ENCODE results near the gene ASPN. TPM values are rescaled to one million over a fixed set of nuclear protein-coding genes. Genes with fewer than 3 reads are reported as not detected.

Gene ASPN
- total and polyA plus RNA-seq, 9 of the 15 experiments (the other 6 are each of a cell fraction or from before 2014, with no cell fraction given), result 0.03 to 0.07 TPM; not detected in 7

GRCh38 chr9:92522983-92523970 lies 41.0 kb upstream of the ASPN start (continued):
- TF ChIP-seq POU5F1 (IDR thresholded peaks at IDR 0.05; ENCODE audit: borderline replicate concordance, low read depth, low read length, partially characterized antibody) (no peak), ZNF76 (CRISPR knock-in tag; IDR thresholded peaks at IDR 0.05; ENCODE audit: borderline replicate concordance) (no peak), SMC3 (conservative IDR thresholded peaks at IDR 0.05; ENCODE audit: insufficient read depth, low read depth, low read length) (no peak), BCLAF1 (IDR thresholded peaks at IDR 0.05; ENCODE audit: borderline replicate concordance in 1 of 2, control insufficient read depth in 1 of 2, low read depth in 2 of 2, low read length in 1 of 2) (no peak), POLR3G (IDR thresholded peaks at IDR 0.05; ENCODE audit: extremely low read depth, insufficient read length, insufficient replicate concordance) (no peak), POLR2AphosphoS5 (IDR thresholded peaks at IDR 0.05; ENCODE audit: control insufficient read depth, insufficient read depth, low read depth, low read length) (no peak), MEIS2 (IDR thresholded peaks at IDR 0.05; ENCODE audit: partially characterized antibody) (peak; percentile 11), FOSL1 (tag; conservative IDR thresholded peaks at IDR 0.05) (peak; percentile 86), ZNF511 (CRISPR knock-in tag; IDR thresholded peaks at IDR 0.05) (no peak), U2AF1 (optimal IDR thresholded peaks at IDR 0.05; ENCODE audit: low read depth, low read length) (no peak), ZBTB49 (CRISPR knock-in tag; IDR thresholded peaks at IDR 0.05; ENCODE audit: borderline replicate concordance) (no peak), EP400 (IDR thresholded peaks at IDR 0.05) (no peak), KAT8 (IDR thresholded peaks at IDR 0.05; ENCODE audit: low read depth) (no peak), SETDB1 (IDR thresholded peaks at IDR 0.05; ENCODE audit: low read length) (no peak), SMARCA4 (IDR thresholded peaks at IDR 0.05) (peak; percentile 15; the same call in 1 of the 2 replicates), ZNF217 (CRISPR knock-in tag; IDR thresholded peaks at IDR 0.05) (no peak), ZNF764 (CRISPR knock-in tag; IDR thresholded peaks at IDR 0.05; ENCODE audit: low read depth) (no peak), ZNF311 (CRISPR knock-in tag; IDR thresholded peaks at IDR 0.05) (no peak)
- TF ChIP-seq, protein P1, sequence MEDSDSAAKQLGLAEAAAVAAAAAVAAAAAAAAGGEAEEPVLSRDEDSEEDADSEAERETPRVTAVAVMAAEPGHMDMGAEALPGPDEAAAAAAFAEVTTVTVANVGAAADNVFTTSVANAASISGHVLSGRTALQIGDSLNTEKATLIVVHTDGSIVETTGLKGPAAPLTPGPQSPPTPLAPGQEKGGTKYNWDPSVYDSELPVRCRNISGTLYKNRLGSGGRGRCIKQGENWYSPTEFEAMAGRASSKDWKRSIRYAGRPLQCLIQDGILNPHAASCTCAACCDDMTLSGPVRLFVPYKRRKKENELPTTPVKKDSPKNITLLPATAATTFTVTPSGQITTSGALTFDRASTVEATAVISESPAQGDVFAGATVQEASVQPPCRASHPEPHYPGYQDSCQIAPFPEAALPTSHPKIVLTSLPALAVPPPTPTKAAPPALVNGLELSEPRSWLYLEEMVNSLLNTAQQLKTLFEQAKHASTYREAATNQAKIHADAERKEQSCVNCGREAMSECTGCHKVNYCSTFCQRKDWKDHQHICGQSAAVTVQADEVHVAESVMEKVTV (CRISPR knock-in tag; IDR thresholded peaks at IDR 0.05), result no peak

Data from K562 (cell line).